Measurements from ENCODE around the gene TMOD1. TPM values are rescaled to one million over a fixed set of nuclear protein-coding genes. Genes with fewer than 3 reads are reported as not detected.
"Not testable (repeated sequence)": the region's sequence is repeated elsewhere in the genome, so short reads cannot be mapped to it uniquely, and the experiment has no call there.

Gene TMOD1
- total RNA-seq, 1 donor from 2014 or later: 1.9 TPM

DNA sequence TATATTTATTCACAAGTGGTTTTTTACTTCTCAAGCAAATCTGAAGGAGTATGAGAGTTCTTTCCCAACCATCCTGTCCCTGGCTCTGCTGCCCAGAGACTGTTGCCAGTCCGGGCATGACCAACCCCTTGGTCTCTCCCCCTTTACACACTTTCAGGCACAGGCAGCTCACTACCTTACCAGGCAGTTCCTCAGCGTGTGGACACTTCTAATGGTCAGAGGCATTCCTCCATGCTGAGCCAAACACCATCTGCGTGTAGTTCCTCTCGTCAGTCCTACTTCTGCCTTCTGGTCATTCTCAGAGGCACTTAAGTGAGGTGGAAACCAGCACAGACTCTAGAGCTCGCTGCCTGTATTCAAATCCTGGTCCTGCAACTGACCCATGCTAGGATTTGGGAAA is 75.6 kb downstream of the TMOD1 start:
- POLR2A ChIA-PET: no interaction called here
- no peaks in the 10 kb centered on the region for H3K36me3 Mint-ChIP-seq (ENCODE audit: low read depth)
- peaks cover 18% of the 10 kb centered on the region for H3K4me1 Mint-ChIP-seq
- H3K27me3 Mint-ChIP-seq: no peaks in the 10 kb centered on the region
- ATAC-seq (ENCODE audit: low read depth): no peak
- TF ChIP-seq, protein P1, sequence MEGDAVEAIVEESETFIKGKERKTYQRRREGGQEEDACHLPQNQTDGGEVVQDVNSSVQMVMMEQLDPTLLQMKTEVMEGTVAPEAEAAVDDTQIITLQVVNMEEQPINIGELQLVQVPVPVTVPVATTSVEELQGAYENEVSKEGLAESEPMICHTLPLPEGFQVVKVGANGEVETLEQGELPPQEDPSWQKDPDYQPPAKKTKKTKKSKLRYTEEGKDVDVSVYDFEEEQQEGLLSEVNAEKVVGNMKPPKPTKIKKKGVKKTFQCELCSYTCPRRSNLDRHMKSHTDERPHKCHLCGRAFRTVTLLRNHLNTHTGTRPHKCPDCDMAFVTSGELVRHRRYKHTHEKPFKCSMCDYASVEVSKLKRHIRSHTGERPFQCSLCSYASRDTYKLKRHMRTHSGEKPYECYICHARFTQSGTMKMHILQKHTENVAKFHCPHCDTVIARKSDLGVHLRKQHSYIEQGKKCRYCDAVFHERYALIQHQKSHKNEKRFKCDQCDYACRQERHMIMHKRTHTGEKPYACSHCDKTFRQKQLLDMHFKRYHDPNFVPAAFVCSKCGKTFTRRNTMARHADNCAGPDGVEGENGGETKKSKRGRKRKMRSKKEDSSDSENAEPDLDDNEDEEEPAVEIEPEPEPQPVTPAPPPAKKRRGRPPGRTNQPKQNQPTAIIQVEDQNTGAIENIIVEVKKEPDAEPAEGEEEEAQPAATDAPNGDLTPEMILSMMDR (IDR thresholded peaks at IDR 0.05): no peak
- intact Hi-C loops (cut with micrococcal nuclease): no loop called here
- no peak overlapping the region for H3K4me3 Mint-ChIP-seq
- CTCF ChIA-PET: no interaction called here
- no peak for DNase-seq
- H3K27ac Mint-ChIP-seq: no peak overlapping the region
- H3K9me3 Mint-ChIP-seq: peaks cover 2% of the 10 kb centered on the region

DNA sequence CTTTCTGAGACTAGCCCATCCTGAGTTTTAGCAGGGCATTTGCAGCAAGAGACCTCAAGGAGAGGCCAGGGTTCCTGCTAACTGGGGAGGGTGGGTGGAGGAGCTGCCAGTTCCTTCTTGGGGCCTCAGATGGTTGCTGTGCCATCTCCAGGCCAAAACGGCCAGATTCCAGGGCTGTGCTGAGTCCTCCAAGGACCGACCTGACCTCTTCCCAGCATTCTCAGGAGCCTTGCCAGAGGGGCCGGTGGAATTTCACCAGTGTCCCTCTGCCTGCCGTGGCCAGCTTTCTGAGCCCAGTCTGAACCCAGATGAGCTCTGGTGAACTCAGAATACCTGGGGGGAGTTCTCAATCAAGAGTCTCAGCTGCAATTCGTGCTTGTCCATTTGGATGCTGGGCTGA is 77.4 kb downstream of the TMOD1 start:
- no peak overlapping the region for H3K27ac Mint-ChIP-seq
- no peak for ATAC-seq (ENCODE audit: low read depth)
- ChIA-PET CTCF (interaction anchor here (1.3 kb wide), 1 partner anchor 19 kb away, joined by 4 read pairs; no protein-coding TSS in a partner anchor), POLR2A (no interaction called here)
- TF ChIP-seq, protein P1 (IDR thresholded peaks at IDR 0.05): no peak
- H3K27me3 Mint-ChIP-seq: no peaks in the 10 kb centered on the region
- H3K4me3 Mint-ChIP-seq: no peak overlapping the region
- intact Hi-C loops (cut with micrococcal nuclease): no loop called here
- DNase-seq: no peak
- no peaks in the 10 kb centered on the region for H3K36me3 Mint-ChIP-seq (ENCODE audit: low read depth)
- peaks cover 18% of the 10 kb centered on the region for H3K4me1 Mint-ChIP-seq
- no peaks in the 10 kb centered on the region for H3K9me3 Mint-ChIP-seq

DNA sequence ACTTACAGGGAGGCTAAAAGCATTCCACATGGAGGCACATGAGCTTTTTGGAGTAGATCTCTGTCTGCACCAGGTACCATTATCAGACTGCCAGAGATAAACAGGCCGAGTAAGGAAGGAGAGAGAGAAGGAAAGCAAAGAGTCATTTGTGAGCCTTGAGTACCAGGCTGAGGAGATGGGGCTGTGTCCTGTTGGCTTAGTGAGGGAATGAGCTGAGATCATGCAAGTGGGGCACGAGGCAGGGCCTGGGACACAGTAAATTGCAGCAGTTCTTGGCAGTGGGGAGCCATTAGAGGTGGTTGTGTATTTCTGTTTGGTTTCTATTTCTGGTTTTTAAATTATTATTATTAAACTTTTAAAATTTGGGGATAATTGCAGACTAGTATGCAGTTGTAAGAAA is 78.4 kb downstream of the TMOD1 start:
- intact Hi-C loops (cut with micrococcal nuclease): no loop called here
- TF ChIP-seq, protein P1 (IDR thresholded peaks at IDR 0.05): no peak
- Mint-ChIP-seq H3K9me3 (no peaks in the 10 kb centered on the region), H3K27me3 (no peaks in the 10 kb centered on the region), H3K27ac (no peak overlapping the region), H3K4me1 (peaks cover 14% of the 10 kb centered on the region), H3K36me3 (ENCODE audit: low read depth) (no peaks in the 10 kb centered on the region), H3K4me3 (no peak overlapping the region)
- no peak for DNase-seq
- CTCF ChIA-PET: interaction anchor here (1.3 kb wide), 1 partner anchor 18 kb away, joined by 4 read pairs; no protein-coding TSS in a partner anchor
- POLR2A ChIA-PET: no interaction called here
- no peak for ATAC-seq (ENCODE audit: low read depth)

DNA sequence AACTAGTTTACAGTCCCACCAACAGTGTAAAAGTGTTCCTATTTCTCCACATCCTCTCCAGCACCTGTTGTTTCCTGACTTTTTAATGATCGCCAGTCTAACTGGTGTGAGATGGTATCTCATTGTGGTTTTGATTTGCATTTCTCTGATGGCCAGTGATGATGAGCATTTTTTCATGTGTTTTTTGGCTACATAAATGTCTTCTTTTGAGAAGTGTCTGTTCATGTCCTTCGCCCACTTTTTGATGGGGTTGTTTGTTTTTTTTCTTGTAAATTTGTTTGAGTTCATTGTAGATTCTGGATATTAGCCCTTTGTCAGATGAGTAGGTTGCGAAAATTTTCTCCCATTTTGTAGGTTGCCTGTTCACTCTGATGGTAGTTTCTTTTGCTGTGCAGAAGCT is 80.1 kb downstream of the TMOD1 start:
- H3K27ac Mint-ChIP-seq; H3K9me3 Mint-ChIP-seq; H3K36me3 Mint-ChIP-seq (ENCODE audit: low read depth); POLR2A ChIA-PET; ATAC-seq (ENCODE audit: low read depth); H3K4me3 Mint-ChIP-seq; intact Hi-C loops (cut with micrococcal nuclease); H3K4me1 Mint-ChIP-seq; DNase-seq; H3K27me3 Mint-ChIP-seq; CTCF ChIA-PET: not testable (repeated sequence)

DNA sequence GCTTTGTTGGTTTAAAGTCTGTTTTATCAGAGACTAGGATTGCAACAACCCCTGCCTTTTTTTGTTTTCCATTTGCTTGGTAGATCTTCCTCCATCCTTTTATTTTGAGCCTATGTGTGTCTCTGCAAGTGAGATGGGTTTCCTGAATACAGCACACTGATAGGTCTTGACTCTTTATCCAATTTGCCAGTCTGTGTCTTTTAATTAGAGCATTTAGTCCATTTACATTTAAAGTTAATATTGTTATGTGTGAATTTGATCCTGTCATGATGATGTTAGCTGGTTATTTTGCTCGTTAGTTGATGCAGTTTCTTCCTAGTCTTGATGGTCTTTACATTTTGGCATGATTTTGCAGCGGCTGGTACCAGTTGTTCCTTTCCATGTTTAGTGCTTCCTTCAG is 83.3 kb downstream of the TMOD1 start:
- H3K27me3 Mint-ChIP-seq; H3K9me3 Mint-ChIP-seq; POLR2A ChIA-PET; H3K4me3 Mint-ChIP-seq; DNase-seq; ATAC-seq (ENCODE audit: low read depth); H3K36me3 Mint-ChIP-seq (ENCODE audit: low read depth); CTCF ChIA-PET; H3K4me1 Mint-ChIP-seq; intact Hi-C loops (cut with micrococcal nuclease); H3K27ac Mint-ChIP-seq: not testable (repeated sequence)

DNA sequence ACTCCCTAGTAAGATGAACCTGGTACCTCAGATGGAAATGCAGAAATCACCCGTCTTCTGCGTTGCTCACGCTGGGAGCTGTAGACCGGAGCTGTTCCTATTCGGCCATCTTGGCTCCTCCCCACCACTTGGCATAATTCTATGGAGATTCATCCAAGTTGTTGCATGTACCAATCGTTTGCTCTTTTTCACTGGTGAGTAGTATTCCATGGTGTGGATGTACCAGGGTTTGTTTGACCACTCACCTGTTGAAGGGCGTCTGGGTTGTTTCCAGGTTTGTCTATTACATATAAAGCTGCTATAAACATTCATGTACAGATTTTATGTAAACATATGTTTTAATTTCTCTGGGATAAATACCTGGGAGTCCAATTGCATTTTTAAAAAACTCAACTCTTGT is 85.4 kb downstream of the TMOD1 start:
- H3K36me3 Mint-ChIP-seq (ENCODE audit: low read depth); H3K4me1 Mint-ChIP-seq; H3K27me3 Mint-ChIP-seq; POLR2A ChIA-PET; intact Hi-C loops (cut with micrococcal nuclease); H3K27ac Mint-ChIP-seq; DNase-seq; H3K9me3 Mint-ChIP-seq; ATAC-seq (ENCODE audit: low read depth); H3K4me3 Mint-ChIP-seq: not testable (repeated sequence)
- CTCF ChIA-PET: interaction anchor here (2.1 kb wide), 1 partner anchor 12 kb away, joined by 6 read pairs; no protein-coding TSS in a partner anchor

DNA sequence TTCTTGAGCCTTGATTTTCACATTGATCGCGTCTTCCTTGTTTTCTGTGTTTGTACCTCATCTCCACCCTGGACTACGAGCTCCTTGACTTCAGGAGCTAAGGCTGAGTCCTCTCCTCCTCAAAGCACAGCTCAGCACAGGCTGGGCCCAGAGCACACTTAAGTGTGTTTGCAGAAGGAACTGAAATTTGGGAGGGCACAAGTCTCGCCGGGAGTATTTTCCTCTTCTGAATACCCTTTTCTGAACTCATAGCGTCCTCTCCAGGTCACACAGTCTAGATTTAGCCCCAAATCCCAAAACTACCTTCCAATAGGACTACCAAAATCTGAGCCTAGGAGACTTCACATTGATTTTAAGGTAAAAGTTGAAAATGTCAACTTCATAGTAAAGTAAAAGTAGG is 90.1 kb downstream of the TMOD1 start:
- intact Hi-C loops (cut with micrococcal nuclease): no loop called here
- CTCF ChIA-PET: interaction anchor here (1.0 kb wide), 1 partner anchor 10 kb away, joined by 3 read pairs; no protein-coding TSS in a partner anchor
- ATAC-seq (ENCODE audit: low read depth) (no peak), DNase-seq (no peak)
- Mint-ChIP-seq H3K27ac (no peak overlapping the region), H3K27me3 (peaks cover 2% of the 10 kb centered on the region), H3K36me3 (ENCODE audit: low read depth) (peaks cover 5% of the 10 kb centered on the region), H3K9me3 (peaks cover 2% of the 10 kb centered on the region), H3K4me3 (no peak overlapping the region), H3K4me1 (no peaks in the 10 kb centered on the region)
- POLR2A ChIA-PET: no interaction called here
- TF ChIP-seq, protein P1 (IDR thresholded peaks at IDR 0.05): no peak
